A549 treated with AZD9567 at 1 μM for 4 hours (cell line): ENCODE results near the gene RPL10L. TPM values are rescaled to one million over a fixed set of nuclear protein-coding genes. Genes with fewer than 3 reads are reported as not detected.

ENCODE experiments used
- total RNA-seq: library from RNA; stranded (reverse); fragments of 200-300 nt; extraction: Qiagen RNA extraction; gene quantifications from 5 replicates; pipeline ENCODE4 v1.2.3, GENCODE V29; 2022; ENCODE audit not compliant: insufficient read depth

Gene RPL10L
- not detected in 5 replicates for total RNA-seq

DNA sequence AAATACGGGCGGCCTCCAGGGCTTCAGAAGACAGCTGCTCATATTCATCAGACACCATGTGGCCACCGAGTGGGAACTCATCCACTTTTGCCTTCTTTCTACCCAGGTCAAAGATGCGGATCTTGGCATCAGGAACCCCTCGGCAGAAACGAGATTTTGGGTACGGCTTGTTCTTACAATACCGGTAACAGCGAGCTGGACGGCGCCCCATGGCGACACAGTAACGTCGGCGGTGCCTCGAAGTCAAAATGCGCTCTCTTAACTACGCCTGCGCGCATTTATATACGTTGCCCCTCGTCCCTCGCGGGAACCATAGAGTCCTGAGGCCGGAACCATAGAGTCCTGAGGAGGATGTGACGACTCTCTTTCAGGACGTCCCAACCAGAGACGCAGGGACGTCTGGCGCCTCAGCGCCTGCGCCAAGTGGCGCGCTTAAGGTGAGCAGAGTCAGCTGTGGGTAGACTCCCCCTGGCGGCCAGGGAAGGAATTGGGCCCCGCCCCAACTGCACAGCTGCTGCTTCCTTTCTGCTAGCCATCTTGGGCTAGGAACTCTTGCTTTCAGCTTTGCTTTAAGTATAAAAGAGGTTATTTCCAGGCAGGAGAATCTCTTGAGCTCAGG is at the start of gene RPL10L:
Gene RPL10L (minus strand): TSS at position 256 of the 619 bp plus-strand sequence. CDS start 45 bp downstream, at position 211.

